Mesothelial cell of epicardium (in vitro differentiated cells): Measurements from ENCODE around the gene UST. TPM values are rescaled to one million over a fixed set of nuclear protein-coding genes. Genes with fewer than 3 reads are reported as not detected.

Experiments used
- DNase-seq, 2 experiments: peaks; one replicate each; pipeline ENCODE4 v3.0.0; 2021; ENCODE audit warnings: low spot score in 2 of 2; ENCODE audit not compliant: unreplicated experiment in 2 of 2
- H3K27ac Mint-ChIP-seq: 2 replicates; pipeline ENCODE4 v1.8.0; 2021; ENCODE audit warnings: mixed read lengths
- H3K27me3 Mint-ChIP-seq: 2 replicates; pipeline ENCODE4 v1.8.0; 2021; ENCODE audit warnings: low read depth, mixed read lengths
- H3K36me3 Mint-ChIP-seq: 2 replicates; pipeline ENCODE4 v1.8.0; 2021; ENCODE audit warnings: mixed read lengths
- H3K4me1 Mint-ChIP-seq: 2 replicates; pipeline ENCODE4 v1.8.0; 2021; ENCODE audit warnings: mixed read lengths
- H3K4me3 Mint-ChIP-seq: 2 replicates; pipeline ENCODE4 v1.8.0; 2021; ENCODE audit warnings: mild to moderate bottlenecking, moderate library complexity, mixed read lengths
- H3K9me3 Mint-ChIP-seq: 2 replicates; pipeline ENCODE4 v1.8.0; 2021; ENCODE audit warnings: mixed read lengths
- total RNA-seq: library from RNA; stranded (reverse); gene quantifications from 3 replicates; pipeline ENCODE4 v1.2.1, GENCODE V29; 2021
- TF ChIP-seq, protein P1 (sequence below): fragments of 200-600 bp; sonication (generic); IDR thresholded peaks from one replicate; pipeline ENCODE4 v1.5.0; 2021; ENCODE audit warnings: antibody characterized with exemption; ENCODE audit not compliant: unreplicated experiment

The UST gene
- total RNA-seq, 1 donor from 2014 or later = 6.6 TPM

DNA sequence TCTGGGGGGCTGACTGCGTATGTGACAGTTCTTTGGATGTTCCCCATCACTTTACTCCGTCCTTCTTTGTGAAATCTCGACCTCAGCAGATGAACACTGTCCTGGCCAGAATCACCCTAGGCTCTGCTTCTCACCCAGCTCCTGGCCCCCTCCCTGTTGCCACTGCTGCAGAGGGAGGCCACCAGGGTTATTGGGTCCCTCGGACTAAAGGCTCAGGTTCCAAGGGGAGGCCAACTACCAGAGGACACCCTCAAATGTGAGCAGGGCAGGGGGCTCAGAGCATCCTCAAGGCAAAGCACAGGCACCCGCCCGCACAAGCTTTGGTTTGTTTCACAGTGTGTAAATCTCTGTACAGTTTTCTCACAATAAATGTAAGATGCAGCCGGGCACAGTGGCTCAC lies 269.9 kb downstream of the UST start:
- no peaks in the 10 kb centered on the region for H3K27me3 Mint-ChIP-seq
- no peaks in the 10 kb centered on the region for H3K9me3 Mint-ChIP-seq
- peaks cover 3% of the 10 kb centered on the region for H3K36me3 Mint-ChIP-seq
- DNase-seq = no peak
- TF ChIP-seq, protein P1, sequence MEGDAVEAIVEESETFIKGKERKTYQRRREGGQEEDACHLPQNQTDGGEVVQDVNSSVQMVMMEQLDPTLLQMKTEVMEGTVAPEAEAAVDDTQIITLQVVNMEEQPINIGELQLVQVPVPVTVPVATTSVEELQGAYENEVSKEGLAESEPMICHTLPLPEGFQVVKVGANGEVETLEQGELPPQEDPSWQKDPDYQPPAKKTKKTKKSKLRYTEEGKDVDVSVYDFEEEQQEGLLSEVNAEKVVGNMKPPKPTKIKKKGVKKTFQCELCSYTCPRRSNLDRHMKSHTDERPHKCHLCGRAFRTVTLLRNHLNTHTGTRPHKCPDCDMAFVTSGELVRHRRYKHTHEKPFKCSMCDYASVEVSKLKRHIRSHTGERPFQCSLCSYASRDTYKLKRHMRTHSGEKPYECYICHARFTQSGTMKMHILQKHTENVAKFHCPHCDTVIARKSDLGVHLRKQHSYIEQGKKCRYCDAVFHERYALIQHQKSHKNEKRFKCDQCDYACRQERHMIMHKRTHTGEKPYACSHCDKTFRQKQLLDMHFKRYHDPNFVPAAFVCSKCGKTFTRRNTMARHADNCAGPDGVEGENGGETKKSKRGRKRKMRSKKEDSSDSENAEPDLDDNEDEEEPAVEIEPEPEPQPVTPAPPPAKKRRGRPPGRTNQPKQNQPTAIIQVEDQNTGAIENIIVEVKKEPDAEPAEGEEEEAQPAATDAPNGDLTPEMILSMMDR = no peak
- H3K27ac Mint-ChIP-seq = no peak overlapping the region
- H3K4me3 Mint-ChIP-seq = no peak overlapping the region
- peaks cover 30% of the 10 kb centered on the region for H3K4me1 Mint-ChIP-seq

DNA sequence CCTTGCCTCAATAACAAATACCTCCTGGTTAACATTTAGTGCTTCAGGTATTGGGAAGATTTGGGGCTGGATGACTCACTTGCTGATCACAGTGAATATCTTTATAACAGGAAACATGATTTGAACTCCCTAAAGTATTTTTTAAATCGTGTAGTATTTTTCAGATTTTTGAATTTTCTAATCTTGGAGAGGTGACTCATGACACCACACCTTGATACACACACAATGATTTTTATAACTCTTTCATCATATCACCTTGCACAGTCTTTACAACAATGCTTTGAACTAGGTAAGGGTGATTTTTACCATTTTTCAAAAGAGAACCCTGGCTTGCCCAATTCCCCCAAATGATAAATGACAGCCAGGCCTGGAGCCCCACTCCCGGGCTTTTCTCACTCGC lies 273.5 kb downstream of the UST start:
- H3K4me3 Mint-ChIP-seq = no peak overlapping the region
- no peak for DNase-seq
- no peaks in the 10 kb centered on the region for H3K9me3 Mint-ChIP-seq
- H3K36me3 Mint-ChIP-seq = peaks cover 11% of the 10 kb centered on the region
- H3K27me3 Mint-ChIP-seq = no peaks in the 10 kb centered on the region
- TF ChIP-seq, protein P1 = no peak
- H3K4me1 Mint-ChIP-seq = peaks cover 5% of the 10 kb centered on the region
- no peak overlapping the region for H3K27ac Mint-ChIP-seq

DNA sequence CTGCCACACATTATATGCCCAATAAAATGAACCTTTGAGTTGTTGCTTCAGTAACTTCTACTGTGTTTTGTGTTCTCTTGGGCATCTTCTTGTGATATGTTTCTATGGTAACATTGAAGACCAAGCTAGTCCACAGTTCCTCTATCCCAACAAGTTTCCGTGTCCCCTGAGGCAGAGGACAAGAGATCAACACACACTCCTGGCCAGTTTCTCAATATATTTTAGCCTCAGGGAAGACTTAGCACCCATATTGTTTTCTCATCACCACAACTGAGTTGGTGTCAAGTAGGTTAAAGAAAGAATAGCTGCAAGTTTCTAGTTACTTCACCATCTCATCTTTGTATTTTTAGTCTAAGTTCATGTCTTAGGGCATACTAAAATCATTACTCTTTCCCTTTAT lies 277.5 kb downstream of the UST start:
- no peaks in the 10 kb centered on the region for H3K27me3 Mint-ChIP-seq
- TF ChIP-seq, protein P1 = no peak
- DNase-seq = no peak
- H3K27ac Mint-ChIP-seq = no peak overlapping the region
- peaks cover 5% of the 10 kb centered on the region for H3K9me3 Mint-ChIP-seq
- H3K4me1 Mint-ChIP-seq = peaks cover 6% of the 10 kb centered on the region
- H3K36me3 Mint-ChIP-seq = peaks cover 11% of the 10 kb centered on the region
- H3K4me3 Mint-ChIP-seq = no peak overlapping the region

DNA sequence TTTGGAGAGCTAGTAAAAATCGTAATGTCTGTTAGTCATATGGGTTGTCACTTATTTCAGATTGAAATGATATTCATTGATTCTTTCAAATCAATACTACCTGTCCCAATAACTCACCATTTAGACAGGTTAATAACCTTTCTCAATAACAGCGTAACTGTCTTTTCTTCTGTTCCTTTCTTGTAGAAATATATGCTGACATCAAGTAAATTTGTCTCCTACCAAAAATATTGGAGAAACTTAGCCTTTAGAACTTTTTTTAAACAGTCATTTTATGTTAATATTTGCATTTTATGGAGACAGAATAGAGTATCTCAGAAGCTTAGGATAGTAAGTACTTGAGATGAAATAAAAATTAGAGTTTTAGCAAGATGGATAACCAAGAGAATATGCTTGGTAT lies 278.2 kb downstream of the UST start:
- TF ChIP-seq, protein P1 = no peak
- Mint-ChIP-seq H3K27ac (no peak overlapping the region), H3K4me1 (peaks cover 6% of the 10 kb centered on the region), H3K27me3 (no peaks in the 10 kb centered on the region), H3K4me3 (no peak overlapping the region), H3K36me3 (peaks cover 11% of the 10 kb centered on the region), H3K9me3 (peaks cover 5% of the 10 kb centered on the region)
- DNase-seq = no peak

DNA sequence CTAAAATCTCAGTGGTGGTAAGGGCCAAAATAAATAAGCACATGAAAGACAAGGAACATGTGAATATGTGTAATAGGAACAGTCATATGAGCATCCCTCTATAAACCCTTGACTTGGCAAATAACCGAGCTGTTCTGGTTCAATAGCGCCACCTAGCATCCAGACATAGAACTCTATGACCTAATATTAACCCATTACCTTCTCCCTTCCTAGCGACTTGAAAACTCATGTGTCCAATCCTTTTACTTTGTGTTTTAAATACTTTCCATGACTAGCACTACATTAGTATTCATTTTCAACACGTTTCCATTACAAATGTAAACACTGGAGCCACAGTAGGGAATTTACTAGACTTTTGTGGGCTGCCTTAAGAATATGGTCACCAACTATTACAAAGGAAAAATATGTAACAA lies 279.7 kb downstream of the UST start:
- TF ChIP-seq, protein P1 = no peak
- Mint-ChIP-seq H3K27ac (no peak overlapping the region), H3K4me3 (no peak overlapping the region), H3K36me3 (peaks cover 8% of the 10 kb centered on the region), H3K4me1 (peaks cover 11% of the 10 kb centered on the region), H3K27me3 (no peaks in the 10 kb centered on the region), H3K9me3 (peaks cover 5% of the 10 kb centered on the region)
- DNase-seq = no peak

DNA sequence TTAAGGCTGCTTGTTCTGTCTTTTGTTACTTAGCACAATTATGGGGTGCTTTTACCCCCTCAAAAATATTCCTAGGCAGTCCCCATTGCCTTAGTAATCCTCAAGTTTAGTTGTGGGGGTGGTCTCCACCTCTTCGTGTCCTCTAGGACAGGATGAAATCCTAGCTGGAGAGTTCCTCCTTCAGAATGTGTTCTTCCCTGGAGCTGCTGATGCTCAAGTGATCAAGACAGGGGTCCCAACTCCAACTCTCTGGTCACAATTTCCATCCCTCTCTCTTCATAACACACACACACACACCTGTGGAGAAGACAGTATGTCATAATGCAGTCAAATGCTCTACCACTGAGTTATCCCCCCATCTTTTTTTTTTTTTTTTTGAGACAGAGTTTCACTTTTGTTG lies 280.7 kb downstream of the UST start:
- Mint-ChIP-seq H3K27me3 (no peaks in the 10 kb centered on the region), H3K4me3 (no peak overlapping the region), H3K4me1 (peaks cover 20% of the 10 kb centered on the region), H3K36me3 (peaks cover 8% of the 10 kb centered on the region), H3K27ac (no peak overlapping the region), H3K9me3 (peaks cover 5% of the 10 kb centered on the region)
- DNase-seq = no peak
- TF ChIP-seq, protein P1 = no peak
